HepG2 (cell line): ENCODE measurements around the gene VPS11. TPM values are rescaled to one million over a fixed set of nuclear protein-coding genes. Genes with fewer than 3 reads are reported as not detected.

Source experiments
- BRCA1 ChIP-seq: sonication (generic); formaldehyde crosslinking; IDR thresholded peaks from 2 replicates; pipeline ENCODE4 v1.4.0; 2020; ENCODE audit warnings: missing genetic modification reagents
- HNF4A ChIP-seq: sonication (generic); formaldehyde crosslinking; IDR thresholded peaks from 2 replicates; pipeline ENCODE4 v1.4.0; 2020; ENCODE audit warnings: missing genetic modification reagents
- HOXD1 ChIP-seq: sonication (generic); formaldehyde crosslinking; IDR thresholded peaks from 2 replicates; pipeline ENCODE4 v1.5.0; 2020; ENCODE audit warnings: missing genetic modification reagents
- KLF6 ChIP-seq: IDR thresholded peaks from 2 replicates; pipeline ENCODE4 v1.8.0; 2016; ENCODE audit warnings: missing biosample characterization, missing genetic modification reagents
- MXD3 ChIP-seq: IDR thresholded peaks from 2 replicates; pipeline ENCODE4 v1.6.1; 2016; ENCODE audit warnings: mild to moderate bottlenecking, missing biosample characterization, missing genetic modification reagents
- NCOA1 ChIP-seq: sonication (generic); formaldehyde crosslinking; IDR thresholded peaks from 2 replicates; pipeline ENCODE4 v1.9.0; 2021; ENCODE audit warnings: missing genetic modification reagents
- POLR2A ChIP-seq, 2 experiments: IDR thresholded peaks; 2 replicates each; pipeline ENCODE4 v1.6.1; 2011; ENCODE audit warnings: low read depth in 2 of 2, low read length in 2 of 2, mild to moderate bottlenecking in 1 of 2, moderate library complexity in 1 of 2; ENCODE audit not compliant: insufficient read depth in 1 of 2
- SMARCE1 ChIP-seq: fragments of 450-650 bp; IDR thresholded peaks from 2 replicates; pipeline ENCODE4 v1.6.1; 2017; ENCODE audit warnings: borderline replicate concordance
- SNAPC4 ChIP-seq: sonication (generic); formaldehyde crosslinking; IDR thresholded peaks from 2 replicates; pipeline ENCODE4 v1.4.0; 2020; ENCODE audit warnings: mild to moderate bottlenecking, missing genetic modification reagents
- STAG1 ChIP-seq: sonication (generic); formaldehyde crosslinking; IDR thresholded peaks from 2 replicates; pipeline ENCODE4 v1.4.0; 2020; ENCODE audit warnings: missing genetic modification reagents
- ZHX1 ChIP-seq: sonication (generic); formaldehyde crosslinking; IDR thresholded peaks from 2 replicates; pipeline ENCODE4 v1.8.1; 2022; ENCODE audit warnings: low read depth, mild to moderate bottlenecking, missing genetic modification reagents
- ZNF138 ChIP-seq: sonication (generic); formaldehyde crosslinking; IDR thresholded peaks from 2 replicates; pipeline ENCODE4 v1.5.0; 2020; ENCODE audit warnings: mild to moderate bottlenecking, low read depth, missing genetic modification reagents
- ZNF3 ChIP-seq: IDR thresholded peaks from 2 replicates; pipeline ENCODE4 v1.7.0; 2017; ENCODE audit warnings: inconsistent platforms
- ZNF44 ChIP-seq: sonication (generic); formaldehyde crosslinking; IDR thresholded peaks from 2 replicates; pipeline ENCODE4 v1.5.1; 2020; ENCODE audit warnings: mild to moderate bottlenecking, missing genetic modification reagents
- ZNF496 ChIP-seq: sonication (generic); formaldehyde crosslinking; IDR thresholded peaks from 2 replicates; pipeline ENCODE4 v1.8.1; 2023; ENCODE audit warnings: mild to moderate bottlenecking, moderate library complexity, missing genetic modification reagents; ENCODE audit not compliant: insufficient replicate concordance
- ZNF691 ChIP-seq: sonication (generic); formaldehyde crosslinking; IDR thresholded peaks from 2 replicates; pipeline ENCODE4 v1.4.0; 2020; ENCODE audit warnings: missing genetic modification reagents, low read depth, mild to moderate bottlenecking, borderline replicate concordance
- ZNF790 ChIP-seq: sonication (generic); formaldehyde crosslinking; IDR thresholded peaks from 2 replicates; pipeline ENCODE4 v1.8.0; 2022; ENCODE audit warnings: missing genetic modification reagents, mild to moderate bottlenecking, borderline replicate concordance
- polyA plus RNA-seq, 8 experiments: library from polyadenylated mRNA; depleted of rRNA in 3 of 8; stranded (reverse) in 7 of 8; unstranded in 1 of 8; fragments of >200 nt; fragmentation: Illumina TruSeq in 4 of 8; extraction: Trizol in 4 of 8; gene quantifications; 2 replicates each; pipeline versions ENCODE4 v1.2.1 to v1.2.3, GENCODE V29; 2011 to 2016; ENCODE audit warnings: low read depth in 4 of 8, missing spikeins in 1 of 8, mixed read lengths in 1 of 8; ENCODE audit not compliant: insufficient read depth in 1 of 8
- total RNA-seq, 5 experiments: library from RNA; depleted of rRNA; stranded (reverse); fragments of >200 nt; fragmentation: Illumina TruSeq; extraction: Trizol; gene quantifications; 2 replicates each; pipeline ENCODE4 v1.2.3, GENCODE V29; 2016; ENCODE audit warnings: low read depth in 1 of 5

Gene VPS11
- total and polyA plus RNA-seq, 2 of the 13 experiments (the other 11 are each of a cell fraction or from before 2014, with no cell fraction given): 13.7 to 21.6 TPM

- TF ChIP-seq ZHX1 (CRISPR knock-in tag) (no peak), ZNF496 (CRISPR knock-in tag) (no peak), ZNF691 (no peak), KLF6 (no peak), HNF4A (CRISPR knock-in tag) (peak; percentile 89), ZNF44 (no peak), ZNF790 (CRISPR knock-in tag) (no peak), SMARCE1 (no peak), ZNF138 (CRISPR knock-in tag) (no peak), HOXD1 (no peak), STAG1 (CRISPR knock-in tag) (no peak), NCOA1 (CRISPR knock-in tag) (no peak), ZNF3 (CRISPR knock-in tag) (no peak), POLR2A (IDR thresholded peaks at IDR 0.05; ENCODE audit: insufficient read depth in 1 of 2, low read depth in 2 of 2, low read length in 2 of 2) (no peak), BRCA1 (CRISPR knock-in tag) (no peak; the same call in 1 of the 2 replicates), SNAPC4 (CRISPR knock-in tag) (no peak), MXD3 (CRISPR knock-in tag) (no peak)
These were observed 43.1 kb upstream of the VPS11 start (continued) for GRCh38 chr11:119024430-119025098.
